Panc1 (cell line): Measurements from ENCODE around the gene NEO1. TPM values are rescaled to one million over a fixed set of nuclear protein-coding genes. Genes with fewer than 3 reads are reported as not detected.

Source experiments
- ATAC-seq: fragments of 200-7000 bp; cut with Tn5 transposase; 2 replicates; pipeline ENCODE4 v1.9.1; 2020; ENCODE audit warnings: mild to moderate bottlenecking, moderate library complexity
- BruUV-seq: library from RNA; stranded (reverse); fragments of 400-500 nt; replicated peaks from 2 replicates; lab custom pipeline; 2021; lab: Mats Ljungman, UMichigan
- CTCF ChIA-PET: fragments of 300-600 bp; sonication (Branson Sonifier 250); formaldehyde crosslinking; loops from one replicate; lab custom pipeline; 2022; ENCODE audit warnings: antibody characterized with exemption; lab: Charles Lee
- POLR2A ChIA-PET: fragments of 300-600 bp; sonication (Branson Sonifier 250); formaldehyde crosslinking; loops from one replicate; lab custom pipeline; 2022; ENCODE audit warnings: antibody characterized with exemption; lab: Charles Lee
- DNase-seq: peaks from one replicate; pipeline ENCODE4 v3.0.0-alpha.2; 2010; ENCODE audit warnings: low read depth, low spot score
- H3K27ac ChIP-seq: 2 replicates; pipeline ENCODE4 v1.5.1; 2011; ENCODE audit warnings: mild to moderate bottlenecking, low read length, inconsistent platforms
- H3K27me3 ChIP-seq: fragments of 200-500 bp; sonication (Bioruptor generic); 2 replicates; pipeline ENCODE4 v1.6.0; 2014; ENCODE audit warnings: low read length, inconsistent platforms; ENCODE audit not compliant: control insufficient read depth, insufficient read depth
- H3K36me3 ChIP-seq: fragments of 200-500 bp; sonication (Bioruptor generic); 2 replicates; pipeline ENCODE4 v1.5.1; 2014; ENCODE audit warnings: inconsistent platforms, mild to moderate bottlenecking, low read length, moderate library complexity; ENCODE audit not compliant: control insufficient read depth, insufficient read depth
- H3K4me1 ChIP-seq: 2 replicates; pipeline ENCODE4 v1.5.1; 2011; ENCODE audit warnings: inconsistent platforms, mild to moderate bottlenecking, low read length, moderate library complexity; ENCODE audit not compliant: control insufficient read depth, insufficient read depth
- H3K4me3 ChIP-seq, 2 experiments: 2 replicates each; pipeline ENCODE4 v1.5.1; 2011 to 2012; ENCODE audit warnings: low read depth in 2 of 2, low read length in 2 of 2, mild to moderate bottlenecking in 2 of 2, inconsistent platforms in 1 of 2, moderate library complexity in 1 of 2
- H3K9me3 ChIP-seq: fragments of 200-500 bp; sonication (Bioruptor generic); 2 replicates; pipeline ENCODE4 v1.5.1; 2014; ENCODE audit warnings: low read depth, mild to moderate bottlenecking, inconsistent platforms, low read length, moderate library complexity; ENCODE audit not compliant: control insufficient read depth, insufficient read depth
- CTCF ChIP-seq: fragments of 450-650 bp; IDR thresholded peaks from 2 replicates; pipeline ENCODE4 v1.5.1; 2017; ENCODE audit warnings: mild to moderate bottlenecking
- POLR2AphosphoS5 ChIP-seq: IDR thresholded peaks from 2 replicates; pipeline ENCODE4 v1.6.1; 2012; ENCODE audit warnings: mild to moderate bottlenecking, low read depth, low read length, moderate library complexity
- SIN3A ChIP-seq: IDR thresholded peaks from 2 replicates; pipeline ENCODE4 v1.6.1; 2012; ENCODE audit warnings: low read depth, mild to moderate bottlenecking, low read length, moderate library complexity, borderline replicate concordance; ENCODE audit not compliant: insufficient read depth
- TCF7L2 ChIP-seq: IDR thresholded peaks from 2 replicates; pipeline ENCODE4 v1.6.1; 2011; ENCODE audit warnings: mild to moderate bottlenecking, low read depth, low read length, inconsistent platforms
- in situ Hi-C: cut with HindIII; loops from 2 replicates; pipeline ENCODE4 v1.10.0; 2016; ENCODE audit warnings: low sequenced_read_pairs, low pct_unique_long_range_greater_than_20kb
- intact Hi-C: fragments of 100-400 bp; cut with micrococcal nuclease; formaldehyde crosslinking; loops from one replicate; pipeline ENCODE4 v1.10.0; 2022; ENCODE audit not compliant: unreplicated experiment
- total RNA-seq: library from RNA; stranded (reverse); gene quantifications from one replicate; pipeline ENCODE4 v1.2.1, GENCODE V29; 2021; ENCODE audit not compliant: unreplicated experiment
- TF ChIP-seq, protein P1 (sequence below), 2 experiments: IDR thresholded peaks; 2 replicates each; pipeline ENCODE4 v1.6.1; 2011 to 2012; ENCODE audit warnings: low read depth in 2 of 2, control low read depth in 1 of 2, low read length in 1 of 2, mild to moderate bottlenecking in 1 of 2, moderate library complexity in 1 of 2; ENCODE audit not compliant: insufficient read depth in 1 of 2

Gene NEO1
- total RNA-seq, 1 experiment from 2014 or later: 7.5 TPM

DNA sequence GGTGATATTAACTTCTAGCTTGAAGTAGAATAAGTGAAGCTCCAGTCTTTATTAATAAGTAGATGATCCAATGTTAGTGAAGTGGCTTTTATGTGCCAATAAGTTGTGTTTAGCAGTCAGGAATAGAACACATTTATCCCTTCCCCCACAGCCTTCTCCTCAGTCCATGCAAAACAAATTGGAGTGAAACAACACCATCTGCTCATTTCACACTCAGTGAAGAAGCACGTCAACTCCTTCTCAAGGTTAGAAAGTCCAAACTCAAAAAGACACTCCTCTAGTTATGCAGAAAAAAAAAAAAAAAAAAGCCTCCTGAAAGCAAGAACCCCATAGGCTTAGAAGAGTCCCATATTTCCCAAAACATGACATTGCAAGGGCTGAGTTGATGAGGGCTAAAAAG lies 18.0 kb upstream of the NEO1 start:
- no TSS peak for BruUV-seq

GRCh38 chr15:73035221-73035620 lies 17.0 kb upstream of the NEO1 start:
- CTCF ChIA-PET: no interaction called here
- Histone ChIP-seq H3K27ac (no peak overlapping the region), H3K36me3 (no peaks in the 10 kb centered on the region), H3K9me3 (no peaks in the 10 kb centered on the region), H3K4me1 (no peaks in the 10 kb centered on the region), H3K27me3 (peaks cover 19% of the 10 kb centered on the region), H3K4me3 (no peak overlapping the region)
- in situ Hi-C loops (no loop called here), intact Hi-C loops (no loop called here)
- POLR2A ChIA-PET: interaction anchor here (0.6 kb wide), 1 partner anchor 652 kb away, joined by 4 read pairs; no protein-coding TSS in a partner anchor
- ATAC-seq (no peak), DNase-seq (no peak)
- BruUV-seq: no TSS peak
- TF ChIP-seq CTCF: no peak
- no peak for TF ChIP-seq TCF7L2
- TF ChIP-seq POLR2AphosphoS5: no peak
- TF ChIP-seq, protein P1, sequence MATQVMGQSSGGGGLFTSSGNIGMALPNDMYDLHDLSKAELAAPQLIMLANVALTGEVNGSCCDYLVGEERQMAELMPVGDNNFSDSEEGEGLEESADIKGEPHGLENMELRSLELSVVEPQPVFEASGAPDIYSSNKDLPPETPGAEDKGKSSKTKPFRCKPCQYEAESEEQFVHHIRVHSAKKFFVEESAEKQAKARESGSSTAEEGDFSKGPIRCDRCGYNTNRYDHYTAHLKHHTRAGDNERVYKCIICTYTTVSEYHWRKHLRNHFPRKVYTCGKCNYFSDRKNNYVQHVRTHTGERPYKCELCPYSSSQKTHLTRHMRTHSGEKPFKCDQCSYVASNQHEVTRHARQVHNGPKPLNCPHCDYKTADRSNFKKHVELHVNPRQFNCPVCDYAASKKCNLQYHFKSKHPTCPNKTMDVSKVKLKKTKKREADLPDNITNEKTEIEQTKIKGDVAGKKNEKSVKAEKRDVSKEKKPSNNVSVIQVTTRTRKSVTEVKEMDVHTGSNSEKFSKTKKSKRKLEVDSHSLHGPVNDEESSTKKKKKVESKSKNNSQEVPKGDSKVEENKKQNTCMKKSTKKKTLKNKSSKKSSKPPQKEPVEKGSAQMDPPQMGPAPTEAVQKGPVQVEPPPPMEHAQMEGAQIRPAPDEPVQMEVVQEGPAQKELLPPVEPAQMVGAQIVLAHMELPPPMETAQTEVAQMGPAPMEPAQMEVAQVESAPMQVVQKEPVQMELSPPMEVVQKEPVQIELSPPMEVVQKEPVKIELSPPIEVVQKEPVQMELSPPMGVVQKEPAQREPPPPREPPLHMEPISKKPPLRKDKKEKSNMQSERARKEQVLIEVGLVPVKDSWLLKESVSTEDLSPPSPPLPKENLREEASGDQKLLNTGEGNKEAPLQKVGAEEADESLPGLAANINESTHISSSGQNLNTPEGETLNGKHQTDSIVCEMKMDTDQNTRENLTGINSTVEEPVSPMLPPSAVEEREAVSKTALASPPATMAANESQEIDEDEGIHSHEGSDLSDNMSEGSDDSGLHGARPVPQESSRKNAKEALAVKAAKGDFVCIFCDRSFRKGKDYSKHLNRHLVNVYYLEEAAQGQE (IDR thresholded peaks at IDR 0.05; ENCODE audit: insufficient read depth in 1 of 2, low read depth in 2 of 2, low read length in 1 of 2): no peak
- no peak for TF ChIP-seq SIN3A

More for the DNA sequence above, 18.0 kb upstream of the NEO1 start:
- in situ Hi-C loops: no loop called here
- Histone ChIP-seq H3K4me1 (no peaks in the 10 kb centered on the region), H3K4me3 (no peak overlapping the region), H3K27ac (no peak overlapping the region), H3K36me3 (no peaks in the 10 kb centered on the region), H3K9me3 (no peaks in the 10 kb centered on the region), H3K27me3 (peaks cover 25% of the 10 kb centered on the region)
- TF ChIP-seq SIN3A (no peak), TCF7L2 (no peak), POLR2AphosphoS5 (no peak)
- TF ChIP-seq, protein P1 (IDR thresholded peaks at IDR 0.05; ENCODE audit: insufficient read depth in 1 of 2, low read depth in 2 of 2, low read length in 1 of 2): no peak
- DNase-seq: no peak
- no peak for ATAC-seq
- CTCF ChIA-PET: no interaction called here
- POLR2A ChIA-PET: no interaction called here
- intact Hi-C loops: no loop called here
